ENCODE measurements around the gene COL23A1. TPM values are rescaled to one million over a fixed set of nuclear protein-coding genes. Genes with fewer than 3 reads are reported as not detected.

Gene COL23A1
- 0.16 TPM in 1 of 2 replicates, not detected in the other for total RNA-seq

DNA sequence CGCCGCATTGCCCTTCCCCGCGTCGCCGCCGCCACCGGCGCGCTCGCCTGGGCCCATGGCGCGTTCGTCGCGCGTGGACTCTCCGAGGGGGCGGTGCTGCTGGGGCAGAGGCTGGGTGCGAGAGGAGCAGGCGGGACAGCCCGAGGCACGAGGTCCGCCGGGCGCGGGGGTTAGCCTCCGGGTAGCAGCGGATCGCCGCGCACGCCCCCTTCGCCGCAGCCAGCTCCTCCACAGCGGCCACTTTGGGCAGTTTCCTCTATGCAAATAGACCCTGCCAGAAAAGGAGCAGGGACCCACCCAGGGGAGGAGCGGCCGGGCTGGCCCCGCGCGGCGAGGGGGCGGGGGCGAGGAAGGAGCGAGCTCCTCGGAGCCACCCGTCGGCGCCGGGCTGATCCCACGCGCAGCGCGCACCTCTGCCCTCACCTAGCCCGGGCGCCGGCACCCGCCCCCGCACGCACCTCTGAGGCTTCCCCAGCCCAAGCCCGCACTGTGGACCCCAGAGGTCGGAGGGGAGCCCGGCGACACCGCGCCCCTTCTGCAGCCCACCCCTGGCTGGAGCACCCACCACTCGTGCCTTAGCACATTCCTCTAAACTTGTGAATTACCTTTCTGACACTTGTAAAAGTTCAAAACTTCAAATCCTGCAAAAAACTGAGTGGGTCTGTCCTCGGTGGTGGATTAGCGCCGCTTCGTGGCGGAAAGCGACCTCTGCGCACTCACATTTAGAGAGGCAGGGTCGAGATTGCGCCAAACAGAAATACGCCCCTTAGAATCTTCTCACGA, at the start of gene COL23A1:
COL23A1 (minus strand) TSS at position 253 of the 783 bp plus-strand sequence.

DNA sequence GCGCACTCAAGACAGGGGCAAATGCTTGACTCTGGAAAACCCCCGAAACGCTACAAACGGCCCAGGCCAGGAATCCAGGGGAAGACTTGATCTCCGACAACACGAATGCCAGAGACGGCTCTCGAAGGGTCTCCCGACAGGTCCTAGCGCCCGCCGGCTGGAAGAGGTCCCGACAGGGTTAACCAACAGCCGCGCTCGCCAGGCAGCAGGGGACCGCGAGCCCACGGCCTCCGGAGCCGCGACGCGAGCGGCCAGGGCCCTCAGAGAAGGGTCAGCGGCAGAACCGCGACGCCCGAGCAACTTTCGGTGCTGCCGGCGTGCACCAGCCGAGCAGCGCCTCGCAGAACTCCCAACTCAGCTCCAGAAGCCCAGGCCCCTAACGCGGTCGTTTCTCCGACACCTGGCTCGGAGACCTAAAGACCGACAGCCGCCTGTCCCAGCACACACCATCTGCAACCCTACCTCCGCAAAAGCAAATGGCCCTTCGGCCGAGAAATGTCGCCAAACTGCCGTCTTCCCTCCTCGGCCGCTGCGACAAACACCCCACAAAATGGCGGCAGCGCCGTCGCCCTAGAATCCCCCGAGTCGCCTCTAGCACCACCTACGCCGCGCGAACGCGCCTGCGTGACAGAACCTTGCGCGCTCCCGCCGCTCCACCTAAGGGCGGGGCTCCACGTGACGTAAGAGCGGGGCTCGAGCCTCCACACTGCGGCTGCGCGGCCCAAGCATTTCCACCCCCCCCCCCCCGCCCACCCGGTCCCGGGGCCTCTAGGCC, 36.5 kb upstream of the COL23A1 start, which contains the start of gene CLK4:
CLK4 (minus strand) TSS at position 567 of the 775 bp plus-strand sequence. CDS start 3,634 bp downstream, outside the sequence.

GRCh38 chr5:178232124-178232919, 357.9 kb downstream of the COL23A1 start, which contains the start of gene PHYKPL:
TSS of gene PHYKPL (minus strand) at chr5:178232802. CDS start at chr5:178232550, 252 bp downstream.

GRCh38 chr5:178204182-178204934, 385.8 kb downstream of the COL23A1 start, which contains the start of gene HNRNPAB:
TSS of gene HNRNPAB (plus strand) at chr5:178204533. CDS start at chr5:178204838, 305 bp downstream.

Other genes starting within 250 kb of the COL23A1 start
- gene CLK4, start 36.7 kb upstream of the COL23A1 start, total RNA-seq, result 2.7 and 5.2 TPM in 2 replicates
- gene ZNF354A, start 140.3 kb upstream of the COL23A1 start, total RNA-seq, result 6.2 and 9.6 TPM in 2 replicates